ENCODE measurements around the gene PGBD2.
"Not testable (repeated sequence)": the region's sequence is repeated elsewhere in the genome, so short reads cannot be mapped to it uniquely, and the experiment has no call there.

PGBD2 gene

GRCh38 chr1:248906009-248906752 lies at the start of gene PGBD2:
TSS of gene PGBD2 (plus strand) at chr1:248906235. CDS start at chr1:248913863, 7,628 bp downstream.
- in situ Hi-C loops (cut with HindIII; ENCODE audit: low sequenced_read_pairs), result no loop called here

GRCh38 chr1:248857201-248857600 lies 48.8 kb upstream of the PGBD2 start:
- in situ Hi-C loops (cut with HindIII; ENCODE audit: low sequenced_read_pairs), result no loop called here

- in situ Hi-C loops (cut with HindIII; ENCODE audit: low sequenced_read_pairs), result no loop called here
These were observed 48.3 kb upstream of the PGBD2 start for GRCh38 chr1:248857749-248858095.

- in situ Hi-C loops (cut with HindIII; ENCODE audit: low sequenced_read_pairs), result no loop called here
These were observed 47.7 kb upstream of the PGBD2 start for GRCh38 chr1:248858096-248858890.

GRCh38 chr1:248858891-248859889 lies 46.8 kb upstream of the PGBD2 start, which contains the start of gene ZNF692:
TSS of gene ZNF692 (minus strand) at chr1:248859085. CDS start at chr1:248858309, 776 bp downstream.
- in situ Hi-C loops (cut with HindIII; ENCODE audit: low sequenced_read_pairs), result no loop called here

- in situ Hi-C loops (cut with HindIII; ENCODE audit: low sequenced_read_pairs), result no loop called here
These were observed 46.0 kb upstream of the PGBD2 start for GRCh38 chr1:248860007-248860406.

- in situ Hi-C loops (cut with HindIII; ENCODE audit: low sequenced_read_pairs), result no loop called here
These were observed 44.4 kb upstream of the PGBD2 start for GRCh38 chr1:248861616-248862015.

- in situ Hi-C loops (cut with HindIII; ENCODE audit: low sequenced_read_pairs), result no loop called here
These were observed 43.4 kb upstream of the PGBD2 start for GRCh38 chr1:248862695-248862997.

GRCh38 chr1:248862998-248863881 lies 42.8 kb upstream of the PGBD2 start:
- in situ Hi-C loops (cut with HindIII; ENCODE audit: low sequenced_read_pairs), result no loop called here

- in situ Hi-C loops (cut with HindIII; ENCODE audit: low sequenced_read_pairs), result no loop called here
These were observed 34.1 kb upstream of the PGBD2 start for GRCh38 chr1:248871837-248872401.

GRCh38 chr1:248872752-248873408 lies 33.2 kb upstream of the PGBD2 start:
- in situ Hi-C loops (cut with HindIII; ENCODE audit: low sequenced_read_pairs), result no loop called here

GRCh38 chr1:248873409-248873992 lies 32.5 kb upstream of the PGBD2 start:
- in situ Hi-C loops (cut with HindIII; ENCODE audit: low sequenced_read_pairs), result no loop called here

- in situ Hi-C loops (cut with HindIII; ENCODE audit: low sequenced_read_pairs), result no loop called here
These were observed 32.0 kb upstream of the PGBD2 start for GRCh38 chr1:248873993-248874533.

- in situ Hi-C loops (cut with HindIII; ENCODE audit: low sequenced_read_pairs), result no loop called here
These were observed 24.8 kb upstream of the PGBD2 start for GRCh38 chr1:248881261-248881660.

- in situ Hi-C loops (cut with HindIII; ENCODE audit: low sequenced_read_pairs), result not testable (repeated sequence)
These were observed 23.6 kb upstream of the PGBD2 start for GRCh38 chr1:248882427-248882826.

GRCh38 chr1:248884632-248885295 lies 21.3 kb upstream of the PGBD2 start:
- in situ Hi-C loops (cut with HindIII; ENCODE audit: low sequenced_read_pairs), result no loop called here

GRCh38 chr1:248885646-248886045 lies 20.4 kb upstream of the PGBD2 start:
- in situ Hi-C loops (cut with HindIII; ENCODE audit: low sequenced_read_pairs), result no loop called here

GRCh38 chr1:248886237-248886895 lies 19.7 kb upstream of the PGBD2 start:
- in situ Hi-C loops (cut with HindIII; ENCODE audit: low sequenced_read_pairs), result no loop called here

All from DLD1 (cell line).